ENCODE measurements around the gene MGAT4A. TPM values are rescaled to one million over a fixed set of nuclear protein-coding genes. Genes with fewer than 3 reads are reported as not detected.

The MGAT4A gene
- total and polyA plus RNA-seq, 2 of the 13 experiments (the other 11 are each of a cell fraction or from before 2014, with no cell fraction given), result 47.2 to 90.9 TPM

DNA sequence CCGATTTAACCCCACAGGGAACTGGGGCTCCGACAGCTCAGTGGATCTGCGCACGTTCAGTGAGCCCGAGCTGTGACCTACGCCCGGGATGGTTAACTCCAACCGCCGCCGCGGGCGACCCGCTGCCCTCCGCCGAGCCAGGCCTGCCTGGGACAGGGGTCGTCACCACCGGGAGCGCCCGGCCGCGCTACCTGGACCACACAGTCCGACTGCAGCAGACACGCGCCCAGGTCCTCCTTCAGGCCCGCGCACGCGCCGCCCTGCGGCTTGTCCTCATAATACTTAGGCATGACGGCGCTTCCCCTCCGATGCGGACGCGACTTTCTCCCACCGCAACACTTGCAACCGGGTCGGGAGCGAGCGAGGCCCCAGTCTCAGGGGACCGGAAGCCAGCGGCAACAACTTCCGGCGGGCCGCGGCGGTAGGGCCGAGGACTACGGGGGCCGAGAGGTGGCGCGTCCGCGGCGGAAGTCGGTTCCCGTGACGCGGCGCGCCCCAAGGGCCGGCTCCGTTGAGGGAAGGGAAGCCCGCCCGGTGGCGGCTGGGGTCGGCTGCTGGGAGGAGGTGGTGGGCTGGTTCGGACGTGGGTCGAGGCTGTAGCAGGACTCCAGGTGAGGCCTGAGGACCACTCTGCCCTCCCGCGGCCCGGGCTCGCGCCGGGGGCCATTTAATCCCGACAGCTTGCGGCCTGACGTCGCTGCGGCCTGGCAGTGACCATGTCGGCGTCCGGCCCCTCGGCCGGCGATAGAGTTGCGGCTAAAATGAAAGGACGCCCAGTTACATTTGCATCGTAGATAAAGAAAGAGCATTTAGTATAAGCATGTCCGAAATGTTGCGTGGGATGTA, 122.6 kb downstream of the MGAT4A start, which contains the start of the genes COA5 and UNC50 (continued):
- TF ChIP-seq KLF11 (CRISPR knock-in tag; IDR thresholded peaks at IDR 0.05) (peak; percentile 77), ZNF20 (CRISPR knock-in tag; IDR thresholded peaks at IDR 0.05) (peak; percentile 80; the same call in 1 of the 2 replicates), ZNF432 (CRISPR knock-in tag; IDR thresholded peaks at IDR 0.05; ENCODE audit: borderline replicate concordance) (no peak; the same call in 1 of the 2 replicates), NFRKB (IDR thresholded peaks at IDR 0.05) (no peak), ZNF207 (IDR thresholded peaks at IDR 0.05; ENCODE audit: borderline replicate concordance) (no peak), ZNF138 (CRISPR knock-in tag; IDR thresholded peaks at IDR 0.05; ENCODE audit: low read depth) (peak; percentile 94), ZNF547 (CRISPR knock-in tag; IDR thresholded peaks at IDR 0.05) (peak; percentile 99), KAT7 (CRISPR knock-in tag; IDR thresholded peaks at IDR 0.05; ENCODE audit: borderline replicate concordance) (peak; percentile 97), ZNF280B (CRISPR knock-in tag; IDR thresholded peaks at IDR 0.05; ENCODE audit: borderline replicate concordance) (peak; percentile 98), HOXA3 (CRISPR knock-in tag; IDR thresholded peaks at IDR 0.05) (peak; percentile 94), SALL1 (CRISPR knock-in tag; IDR thresholded peaks at IDR 0.05) (peak; percentile 97), TCF12 (IDR thresholded peaks at IDR 0.05) (no peak), TCF12 (CRISPR knock-in tag; IDR thresholded peaks at IDR 0.05) (peak; percentile 87)
- TF ChIP-seq, protein P1, sequence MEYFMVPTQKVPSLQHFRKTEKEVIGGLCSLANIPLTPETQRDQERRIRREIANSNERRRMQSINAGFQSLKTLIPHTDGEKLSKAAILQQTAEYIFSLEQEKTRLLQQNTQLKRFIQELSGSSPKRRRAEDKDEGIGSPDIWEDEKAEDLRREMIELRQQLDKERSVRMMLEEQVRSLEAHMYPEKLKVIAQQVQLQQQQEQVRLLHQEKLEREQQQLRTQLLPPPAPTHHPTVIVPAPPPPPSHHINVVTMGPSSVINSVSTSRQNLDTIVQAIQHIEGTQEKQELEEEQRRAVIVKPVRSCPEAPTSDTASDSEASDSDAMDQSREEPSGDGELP (IDR thresholded peaks at IDR 0.05; ENCODE audit: borderline replicate concordance, low read depth), result peak; percentile 36; the same call in 1 of the 2 replicates
- TF ChIP-seq, protein P2, sequence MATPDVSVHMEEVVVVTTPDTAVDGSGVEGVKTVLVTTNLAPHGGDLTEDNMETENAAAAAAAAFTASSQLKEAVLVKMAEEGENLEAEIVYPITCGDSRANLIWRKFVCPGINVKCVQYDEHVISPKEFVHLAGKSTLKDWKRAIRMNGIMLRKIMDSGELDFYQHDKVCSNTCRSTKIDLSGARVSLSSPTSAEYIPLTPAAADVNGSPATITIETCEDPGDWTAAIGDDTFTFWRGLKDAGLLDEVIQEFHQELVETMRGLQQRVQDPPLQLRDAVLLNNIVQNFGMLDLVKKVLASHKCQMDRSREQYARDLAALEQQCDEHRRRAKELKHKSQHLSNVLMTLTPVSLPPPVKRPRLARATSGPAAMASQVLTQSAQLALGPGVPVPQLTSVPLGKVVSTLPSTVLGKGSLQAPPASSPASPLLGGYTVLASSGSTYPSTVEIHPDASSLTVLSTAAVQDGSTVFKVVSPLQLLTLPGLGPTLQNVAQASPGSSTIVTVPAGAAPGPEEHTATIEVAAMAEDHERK (CRISPR knock-in tag; IDR thresholded peaks at IDR 0.05; ENCODE audit: low read depth), result peak; percentile 78
- TF ChIP-seq, protein P3, sequence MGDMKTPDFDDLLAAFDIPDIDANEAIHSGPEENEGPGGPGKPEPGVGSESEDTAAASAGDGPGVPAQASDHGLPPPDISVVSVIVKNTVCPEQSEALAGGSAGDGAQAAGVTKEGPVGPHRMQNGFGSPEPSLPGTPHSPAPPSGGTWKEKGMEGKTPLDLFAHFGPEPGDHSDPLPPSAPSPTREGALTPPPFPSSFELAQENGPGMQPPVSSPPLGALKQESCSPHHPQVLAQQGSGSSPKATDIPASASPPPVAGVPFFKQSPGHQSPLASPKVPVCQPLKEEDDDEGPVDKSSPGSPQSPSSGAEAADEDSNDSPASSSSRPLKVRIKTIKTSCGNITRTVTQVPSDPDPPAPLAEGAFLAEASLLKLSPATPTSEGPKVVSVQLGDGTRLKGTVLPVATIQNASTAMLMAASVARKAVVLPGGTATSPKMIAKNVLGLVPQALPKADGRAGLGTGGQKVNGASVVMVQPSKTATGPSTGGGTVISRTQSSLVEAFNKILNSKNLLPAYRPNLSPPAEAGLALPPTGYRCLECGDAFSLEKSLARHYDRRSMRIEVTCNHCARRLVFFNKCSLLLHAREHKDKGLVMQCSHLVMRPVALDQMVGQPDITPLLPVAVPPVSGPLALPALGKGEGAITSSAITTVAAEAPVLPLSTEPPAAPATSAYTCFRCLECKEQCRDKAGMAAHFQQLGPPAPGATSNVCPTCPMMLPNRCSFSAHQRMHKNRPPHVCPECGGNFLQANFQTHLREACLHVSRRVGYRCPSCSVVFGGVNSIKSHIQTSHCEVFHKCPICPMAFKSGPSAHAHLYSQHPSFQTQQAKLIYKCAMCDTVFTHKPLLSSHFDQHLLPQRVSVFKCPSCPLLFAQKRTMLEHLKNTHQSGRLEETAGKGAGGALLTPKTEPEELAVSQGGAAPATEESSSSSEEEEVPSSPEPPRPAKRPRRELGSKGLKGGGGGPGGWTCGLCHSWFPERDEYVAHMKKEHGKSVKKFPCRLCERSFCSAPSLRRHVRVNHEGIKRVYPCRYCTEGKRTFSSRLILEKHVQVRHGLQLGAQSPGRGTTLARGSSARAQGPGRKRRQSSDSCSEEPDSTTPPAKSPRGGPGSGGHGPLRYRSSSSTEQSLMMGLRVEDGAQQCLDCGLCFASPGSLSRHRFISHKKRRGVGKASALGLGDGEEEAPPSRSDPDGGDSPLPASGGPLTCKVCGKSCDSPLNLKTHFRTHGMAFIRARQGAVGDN (CRISPR knock-in tag; IDR thresholded peaks at IDR 0.05), result peak; percentile 98
